PC-9 (cell line): ENCODE data around the gene PLOD2.
A peak's percentile ranks its signal among the peaks of the same experiment; 100 is the strongest.

Experiments used
- CTCF ChIP-seq: fragments of 200-600 bp; sonication (generic); conservative IDR thresholded peaks from 2 replicates; pipeline ENCODE4 v1.6.1; 2017; ENCODE audit warnings: mixed run types, antibody characterized with exemption, mild to moderate bottlenecking, moderate library complexity
- EZH2 ChIP-seq: fragments of 200-600 bp; sonication (generic); IDR thresholded peaks from 2 replicates; pipeline ENCODE4 v1.8.0; 2017; ENCODE audit warnings: antibody characterized with exemption, low read depth

DNA sequence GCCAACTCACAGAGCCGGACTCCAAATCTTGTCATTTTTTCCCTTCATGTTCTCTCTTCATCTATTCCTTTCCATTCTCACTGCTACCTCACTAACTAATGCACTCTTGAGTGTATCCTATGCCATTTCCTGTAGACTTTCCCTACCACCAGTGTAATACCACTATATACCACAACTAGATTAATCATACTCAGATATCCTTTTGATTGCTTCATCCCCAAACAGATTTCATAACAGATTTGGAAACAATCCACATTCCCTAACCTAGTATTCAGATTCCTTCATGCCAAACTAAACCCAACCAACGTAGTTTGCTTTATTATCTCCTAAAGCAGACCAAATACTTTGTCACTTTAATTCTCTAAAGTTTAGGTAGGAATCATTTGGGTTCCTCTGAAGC lies 2.6 kb upstream of the PLOD2 start:
- TF ChIP-seq EZH2: no peak
- peak; percentile 36 for TF ChIP-seq CTCF
